Measurements from ENCODE around the gene GALNT13.

GRCh38 chr2:154489266-154489858 is 617.6 kb downstream of the GALNT13 start:
- TF ChIP-seq CTCF (IDR thresholded peaks at IDR 0.05) (no peak), POLR2A (IDR thresholded peaks at IDR 0.05) (no peak)
